Measurements from ENCODE around the gene CST7. TPM values are rescaled to one million over a fixed set of nuclear protein-coding genes. Genes with fewer than 3 reads are reported as not detected.

The CST7 gene
- total and polyA plus RNA-seq, 10 of the 15 experiments (the other 5 are each of a cell fraction or from before 2014, with no cell fraction given), result 0.69 TPM; not detected in 9

DNA sequence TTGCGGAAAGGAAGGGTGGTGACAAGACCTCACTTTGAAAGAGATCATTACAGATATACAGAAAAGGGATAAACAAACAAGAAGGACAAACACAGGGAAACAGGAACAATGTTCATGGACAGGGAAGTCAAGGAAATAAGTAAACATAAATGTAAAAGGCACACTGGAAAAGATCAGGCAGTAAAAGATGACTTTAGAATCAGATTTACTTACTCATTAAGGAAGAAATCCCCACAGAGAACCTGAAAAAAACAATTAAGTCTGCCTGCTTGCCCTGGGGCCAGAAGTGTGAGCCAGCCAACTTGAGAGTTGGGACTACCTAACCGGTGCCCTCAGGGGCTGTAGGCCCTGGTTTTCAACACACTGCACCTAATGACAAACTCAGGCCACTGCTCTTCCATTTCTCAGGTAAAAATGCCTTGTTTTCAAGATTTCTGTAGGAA is 41.8 kb downstream of the CST7 start:
- Histone ChIP-seq H3K4me2 (ENCODE audit: control insufficient read depth, insufficient read depth) (peak overlapping the region; percentile 79), H3K36me3 (ENCODE audit: control insufficient read depth in 2 of 2, insufficient read depth in 2 of 2, low read length in 1 of 2) (no peaks in the 10 kb centered on the region; a peak in 1 of 4 replicates), H3K9ac (ENCODE audit: control insufficient read depth, insufficient read depth, low read length) (peak overlapping the region; percentile 34; the same call in 1 of the 2 replicates), H3K9me3 (replicated peaks; ENCODE audit: control insufficient read depth, insufficient read depth, low read length) (no peaks in the 10 kb centered on the region), H3K79me2 (ENCODE audit: control insufficient read depth, insufficient read depth, low read length) (peaks cover 39% of the 10 kb centered on the region), H3K4me1 (ENCODE audit: control insufficient read depth, insufficient read depth, low read length) (peaks cover 7% of the 10 kb centered on the region; the same call in 1 of the 2 replicates), H4K20me1 (ENCODE audit: control insufficient read depth, insufficient read depth) (no peaks in the 10 kb centered on the region), H3K27ac (ENCODE audit: control insufficient read depth, insufficient read depth) (no peak overlapping the region; the same call in 1 of the 2 replicates), H2AFZ (ENCODE audit: control insufficient read depth, low read depth, low read length) (no peak overlapping the region), H3K4me3 (peak overlapping the region; percentile 87; the same call in 1 of the 2 replicates), H3K27me3 (replicated peaks in 1 of 2; ENCODE audit: control insufficient read depth in 2 of 2, insufficient read depth in 2 of 2, low read length in 1 of 2) (no peaks in the 10 kb centered on the region)
- SMC1A ChIA-PET (ENCODE audit: uncharacterized antibody, unreplicated experiment), result interaction anchor here (1.2 to 1.6 kb wide), 3 partner anchors 10 to 87 kb away, joined by 3 to 4 read pairs (median 3); no protein-coding TSS in a partner anchor
- in situ Hi-C loops (cut with MboI) (loop anchor here (5.0 kb wide), 2 partner anchors 71 to 186 kb away; no protein-coding TSS in a partner anchor), intact Hi-C loops (cut with micrococcal nuclease; ENCODE audit: unreplicated experiment) (no loop called here)
- no peak for ATAC-seq
- CTCF ChIA-PET, result interaction anchor here (13.8 kb wide), 1 partner anchor 69 kb away, joined by 244 read pairs; the partner anchor contains the start of gene ACSS1
- RAD21 ChIA-PET (ENCODE audit: unreplicated experiment), result interaction anchor here (1.0 kb wide), 1 partner anchor 74 kb away, joined by 3 read pairs; no protein-coding TSS in a partner anchor
- TF ChIP-seq CEBPB (IDR thresholded peaks at IDR 0.05; ENCODE audit: borderline replicate concordance in 1 of 2, low read depth in 2 of 2, low read length in 2 of 2) (no peak), RUNX3 (IDR thresholded peaks at IDR 0.05; ENCODE audit: low read length) (no peak)
- no TSS peak for BruUV-seq (replicated peaks)
- no peak for DNase-seq (ENCODE audit: low read depth, low spot score)
- no peak for FAIRE-seq
- POLR2A ChIA-PET, result no interaction called here
- 93% methylated on average over 2 of the region's 2 CpGs for WGBS (ENCODE audit: insufficient coverage, insufficient replicate concordance, low lambda C conversion rate, missing lambda C conversion rate)

DNA sequence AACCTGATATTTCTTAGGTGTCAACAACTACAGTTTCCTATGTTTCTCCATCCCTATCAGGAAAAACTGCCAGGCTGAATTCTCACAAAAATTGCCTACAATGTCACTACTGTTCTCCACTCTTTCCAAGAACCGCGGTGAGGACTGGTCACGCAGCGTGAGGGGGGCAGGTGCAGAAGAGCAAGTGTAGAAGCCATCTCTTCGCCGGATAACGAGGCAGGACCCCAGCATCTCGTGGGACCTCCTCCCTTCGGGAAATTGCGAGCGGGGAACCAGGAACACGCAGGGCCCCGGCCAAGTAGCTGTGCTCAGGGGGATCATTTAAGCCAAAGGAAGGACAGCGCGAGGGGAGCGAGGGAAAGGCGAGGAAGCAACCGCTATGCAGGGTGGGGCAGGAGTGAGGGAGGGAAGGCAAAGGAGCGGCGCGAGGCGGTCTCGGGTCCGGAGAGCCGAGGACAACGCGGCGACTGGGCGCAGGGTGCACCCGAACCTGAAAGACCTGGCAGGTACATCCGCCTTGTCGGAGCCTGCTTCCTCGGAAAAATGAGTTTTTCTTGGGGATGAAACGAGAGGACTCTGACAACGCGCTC is 42.9 kb downstream of the CST7 start:
- in situ Hi-C loops (cut with MboI), result loop anchor here (5.0 kb wide), 2 partner anchors 70 to 185 kb away; no protein-coding TSS in a partner anchor
- no peak for DNase-seq (ENCODE audit: low read depth, low spot score)

More for the DNA sequence above, 42.9 kb downstream of the CST7 start:
- intact Hi-C loops (cut with micrococcal nuclease; ENCODE audit: unreplicated experiment), result no loop called here
- WGBS (ENCODE audit: insufficient coverage, insufficient replicate concordance, low lambda C conversion rate, missing lambda C conversion rate), result 2% methylated on average over 29 of the region's 36 CpGs
- no peaks in the 10 kb centered on the region; a peak in 1 of 4 replicates for H3K36me3 ChIP-seq (ENCODE audit: control insufficient read depth in 2 of 2, insufficient read depth in 2 of 2, low read length in 1 of 2)
- peak overlapping the region; percentile 39 for H2AFZ ChIP-seq (ENCODE audit: control insufficient read depth, low read depth, low read length)
- RAD21 ChIA-PET (ENCODE audit: unreplicated experiment), result interaction anchor here (1.3 to 4.7 kb wide), 2 partner anchors 63 to 70 kb away, joined by 3 to 87 read pairs; partner anchors contain the start of gene ACSS1
- no peaks in the 10 kb centered on the region for H3K9me3 ChIP-seq (replicated peaks; ENCODE audit: control insufficient read depth, insufficient read depth, low read length)
- ATAC-seq, result peak; percentile 54
- peaks cover 36% of the 10 kb centered on the region for H3K79me2 ChIP-seq (ENCODE audit: control insufficient read depth, insufficient read depth, low read length)
- peaks cover 7% of the 10 kb centered on the region; the same call in 1 of the 2 replicates for H3K4me1 ChIP-seq (ENCODE audit: control insufficient read depth, insufficient read depth, low read length)
- CTCF ChIA-PET, result interaction anchor here (2.2 to 13.8 kb wide), 2 partner anchors 68 to 407 kb away, joined by 10 to 244 read pairs; partner anchors contain the start of gene ACSS1
- SMC1A ChIA-PET (ENCODE audit: uncharacterized antibody, unreplicated experiment), result interaction anchor here (0.6 to 4.8 kb wide), 3 partner anchors 66 to 1264 kb away, joined by 3 to 116 read pairs (median 3); partner anchors contain the start of gene ACSS1
- no peaks in the 10 kb centered on the region for H3K27me3 ChIP-seq (replicated peaks in 1 of 2; ENCODE audit: control insufficient read depth in 2 of 2, insufficient read depth in 2 of 2, low read length in 1 of 2)
- BruUV-seq (replicated peaks), result no TSS peak
- H3K9ac ChIP-seq (ENCODE audit: control insufficient read depth, insufficient read depth, low read length), result peak overlapping the region; percentile 84
- peak overlapping the region; percentile 79 for H3K4me2 ChIP-seq (ENCODE audit: control insufficient read depth, insufficient read depth)
- TF ChIP-seq, protein P1, sequence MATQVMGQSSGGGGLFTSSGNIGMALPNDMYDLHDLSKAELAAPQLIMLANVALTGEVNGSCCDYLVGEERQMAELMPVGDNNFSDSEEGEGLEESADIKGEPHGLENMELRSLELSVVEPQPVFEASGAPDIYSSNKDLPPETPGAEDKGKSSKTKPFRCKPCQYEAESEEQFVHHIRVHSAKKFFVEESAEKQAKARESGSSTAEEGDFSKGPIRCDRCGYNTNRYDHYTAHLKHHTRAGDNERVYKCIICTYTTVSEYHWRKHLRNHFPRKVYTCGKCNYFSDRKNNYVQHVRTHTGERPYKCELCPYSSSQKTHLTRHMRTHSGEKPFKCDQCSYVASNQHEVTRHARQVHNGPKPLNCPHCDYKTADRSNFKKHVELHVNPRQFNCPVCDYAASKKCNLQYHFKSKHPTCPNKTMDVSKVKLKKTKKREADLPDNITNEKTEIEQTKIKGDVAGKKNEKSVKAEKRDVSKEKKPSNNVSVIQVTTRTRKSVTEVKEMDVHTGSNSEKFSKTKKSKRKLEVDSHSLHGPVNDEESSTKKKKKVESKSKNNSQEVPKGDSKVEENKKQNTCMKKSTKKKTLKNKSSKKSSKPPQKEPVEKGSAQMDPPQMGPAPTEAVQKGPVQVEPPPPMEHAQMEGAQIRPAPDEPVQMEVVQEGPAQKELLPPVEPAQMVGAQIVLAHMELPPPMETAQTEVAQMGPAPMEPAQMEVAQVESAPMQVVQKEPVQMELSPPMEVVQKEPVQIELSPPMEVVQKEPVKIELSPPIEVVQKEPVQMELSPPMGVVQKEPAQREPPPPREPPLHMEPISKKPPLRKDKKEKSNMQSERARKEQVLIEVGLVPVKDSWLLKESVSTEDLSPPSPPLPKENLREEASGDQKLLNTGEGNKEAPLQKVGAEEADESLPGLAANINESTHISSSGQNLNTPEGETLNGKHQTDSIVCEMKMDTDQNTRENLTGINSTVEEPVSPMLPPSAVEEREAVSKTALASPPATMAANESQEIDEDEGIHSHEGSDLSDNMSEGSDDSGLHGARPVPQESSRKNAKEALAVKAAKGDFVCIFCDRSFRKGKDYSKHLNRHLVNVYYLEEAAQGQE (IDR thresholded peaks at IDR 0.05; ENCODE audit: low read depth, low read length), result 0 out of 2 replicates have a peak, but pooled peaks have one; percentile 1
- TF ChIP-seq BHLHE40 (IDR thresholded peaks at IDR 0.05; ENCODE audit: borderline replicate concordance in 1 of 2, low read depth in 2 of 2, low read length in 1 of 2) (no peak), BCL11A (IDR thresholded peaks at IDR 0.05; ENCODE audit: low read depth, low read length) (0 out of 2 replicates have a peak, but pooled peaks have one; percentile 3)
- TF ChIP-seq, protein P2, sequence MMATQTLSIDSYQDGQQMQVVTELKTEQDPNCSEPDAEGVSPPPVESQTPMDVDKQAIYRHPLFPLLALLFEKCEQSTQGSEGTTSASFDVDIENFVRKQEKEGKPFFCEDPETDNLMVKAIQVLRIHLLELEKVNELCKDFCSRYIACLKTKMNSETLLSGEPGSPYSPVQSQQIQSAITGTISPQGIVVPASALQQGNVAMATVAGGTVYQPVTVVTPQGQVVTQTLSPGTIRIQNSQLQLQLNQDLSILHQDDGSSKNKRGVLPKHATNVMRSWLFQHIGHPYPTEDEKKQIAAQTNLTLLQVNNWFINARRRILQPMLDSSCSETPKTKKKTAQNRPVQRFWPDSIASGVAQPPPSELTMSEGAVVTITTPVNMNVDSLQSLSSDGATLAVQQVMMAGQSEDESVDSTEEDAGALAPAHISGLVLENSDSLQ (IDR thresholded peaks at IDR 0.05), result no peak
- no peaks in the 10 kb centered on the region for H4K20me1 ChIP-seq (ENCODE audit: control insufficient read depth, insufficient read depth)
- FAIRE-seq, result no peak
- H3K4me3 ChIP-seq, result peak overlapping the region; percentile 87
- peak overlapping the region; percentile 77 for H3K27ac ChIP-seq (ENCODE audit: control insufficient read depth, insufficient read depth)
- POLR2A ChIA-PET, result no interaction called here
